OCI-M2 (cell line): ENCODE measurements around the gene NR3C2.

Experiments
- DNase-seq: peaks from one replicate; lab custom pipeline; 2025; ENCODE audit not compliant: unreplicated experiment; lab: John Stamatoyannopoulos, UW

Gene NR3C2

DNA sequence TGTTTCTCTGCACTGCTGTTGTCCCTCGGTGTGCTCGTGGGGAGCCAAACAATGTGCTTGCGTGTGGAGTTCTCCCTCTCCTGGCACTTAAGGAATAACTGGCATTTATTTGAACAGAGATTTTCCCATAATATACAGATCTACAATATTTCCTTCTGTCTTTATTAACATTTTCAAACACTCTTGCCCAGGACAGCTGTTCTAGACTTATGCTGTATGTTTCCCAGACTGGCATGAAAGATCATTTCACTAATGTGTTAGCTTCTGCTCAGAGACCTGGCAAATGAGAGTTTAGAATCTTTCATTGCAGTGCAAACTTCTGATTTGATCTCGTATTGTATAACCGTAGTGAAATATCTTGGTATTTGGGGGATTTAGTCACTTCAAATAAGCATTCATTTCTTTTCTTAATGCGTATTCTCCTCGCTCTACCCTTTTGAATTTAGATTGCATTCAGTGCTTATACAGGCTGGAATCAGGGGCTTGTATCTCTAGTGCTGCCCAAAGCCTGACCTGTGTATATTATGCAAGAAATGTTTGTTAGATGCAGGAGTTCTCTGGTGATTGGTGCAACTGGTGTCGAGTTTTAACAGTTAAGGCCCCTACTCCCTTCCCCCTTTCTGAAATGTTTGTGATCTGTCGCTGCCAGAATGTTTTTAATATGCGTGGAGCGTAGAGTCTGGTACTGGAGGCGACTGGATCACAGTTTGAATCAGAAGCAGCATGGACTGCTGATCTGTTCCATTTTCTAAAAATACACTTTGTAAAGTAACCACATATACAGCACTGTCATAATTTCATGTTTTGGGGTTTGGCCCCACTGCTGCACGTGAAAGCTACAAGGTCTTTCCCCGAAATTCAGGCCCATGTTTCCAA, 384.0 kb downstream of the NR3C2 start:
- no peak for DNase-seq

GRCh38 chr4:148057516-148057915, 384.7 kb downstream of the NR3C2 start:
- DNase-seq, result no peak

GRCh38 chr4:148056879-148057278, 385.3 kb downstream of the NR3C2 start:
- DNase-seq, result no peak

GRCh38 chr4:148055844-148056243, 386.4 kb downstream of the NR3C2 start:
- DNase-seq, result no peak

GRCh38 chr4:148054275-148054674, 387.9 kb downstream of the NR3C2 start:
- DNase-seq, result no peak

GRCh38 chr4:148053298-148054003, 388.8 kb downstream of the NR3C2 start:
- no peak for DNase-seq

DNA sequence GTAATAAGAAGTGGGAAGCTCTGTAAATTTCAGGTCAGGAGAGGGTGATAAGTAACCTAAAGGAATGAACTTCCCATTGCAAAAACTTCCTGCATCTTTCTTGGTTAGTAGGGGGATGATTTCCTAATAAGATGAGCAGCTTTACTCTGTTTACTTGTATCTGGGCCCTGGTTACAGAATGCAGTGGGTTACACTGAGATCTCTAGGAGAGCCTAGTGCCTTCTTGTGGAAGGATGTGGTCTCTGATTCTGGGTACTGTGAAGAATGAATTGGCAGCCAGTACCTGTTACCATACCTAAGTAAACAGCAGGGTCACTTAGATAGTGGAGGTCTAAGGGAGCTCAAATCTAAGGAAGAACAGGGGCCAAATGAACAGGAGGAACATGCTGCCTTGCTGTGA, 389.8 kb downstream of the NR3C2 start:
- DNase-seq, result no peak

DNA sequence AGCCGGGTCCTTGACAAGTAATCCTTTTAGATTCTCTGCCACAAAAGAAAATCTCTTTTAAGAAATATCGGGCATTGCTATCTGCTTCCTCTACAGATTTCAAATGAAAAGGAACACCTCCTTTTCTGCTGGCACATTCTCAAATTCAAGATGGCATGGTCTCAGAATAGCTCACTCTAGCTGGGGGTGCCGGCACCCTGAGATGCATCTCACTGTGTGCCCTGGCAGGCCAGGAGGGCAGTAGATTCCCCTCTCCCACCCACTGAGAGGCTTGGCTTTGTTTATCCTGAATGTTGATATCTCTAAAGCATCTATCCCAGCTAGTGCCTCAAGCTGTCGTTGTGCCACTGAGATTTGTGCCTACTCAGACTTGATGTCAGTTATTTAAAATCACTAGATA, 390.8 kb downstream of the NR3C2 start:
- no peak for DNase-seq

DNA sequence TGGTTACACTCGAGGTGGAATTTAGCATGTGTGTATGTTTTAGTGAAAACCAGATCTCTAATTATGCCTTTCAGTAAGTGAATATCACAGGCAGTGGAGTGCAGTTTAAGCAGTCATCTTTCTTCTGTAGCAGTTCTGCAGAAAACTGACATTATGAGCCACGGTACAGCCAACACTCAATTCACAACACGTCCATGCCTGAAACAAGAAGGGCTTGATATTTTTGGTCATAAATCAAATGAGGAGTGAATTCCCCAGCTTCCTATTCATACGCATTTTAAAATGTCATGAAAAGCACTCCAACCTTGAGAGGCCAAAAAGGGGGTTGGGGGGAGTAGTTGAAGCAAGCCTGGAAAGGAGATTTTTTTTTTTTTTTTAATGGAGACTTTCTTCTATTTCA, 393.6 kb downstream of the NR3C2 start:
- no peak for DNase-seq

DNA sequence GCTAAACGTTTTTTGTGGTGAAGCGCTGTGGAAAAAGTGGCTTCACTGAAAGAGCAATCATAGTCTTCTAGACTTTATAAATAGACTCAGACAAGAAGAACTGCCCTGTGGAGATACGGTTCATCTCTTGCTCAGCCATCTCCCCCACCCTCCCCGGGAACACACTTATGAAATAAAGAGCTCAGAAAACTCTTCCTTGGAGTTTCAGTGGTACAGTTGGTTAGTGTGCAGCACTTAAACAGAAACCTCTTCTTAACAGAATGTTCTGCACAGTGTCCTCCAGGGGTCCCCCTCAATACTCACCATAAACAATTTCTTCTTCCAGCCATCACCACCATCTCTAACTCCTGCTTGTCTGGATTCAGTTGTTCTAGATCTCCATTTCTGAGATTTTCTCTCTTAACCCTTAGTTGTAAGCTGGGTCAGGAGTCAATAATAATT, 397.3 kb downstream of the NR3C2 start:
- DNase-seq, result no peak

DNA sequence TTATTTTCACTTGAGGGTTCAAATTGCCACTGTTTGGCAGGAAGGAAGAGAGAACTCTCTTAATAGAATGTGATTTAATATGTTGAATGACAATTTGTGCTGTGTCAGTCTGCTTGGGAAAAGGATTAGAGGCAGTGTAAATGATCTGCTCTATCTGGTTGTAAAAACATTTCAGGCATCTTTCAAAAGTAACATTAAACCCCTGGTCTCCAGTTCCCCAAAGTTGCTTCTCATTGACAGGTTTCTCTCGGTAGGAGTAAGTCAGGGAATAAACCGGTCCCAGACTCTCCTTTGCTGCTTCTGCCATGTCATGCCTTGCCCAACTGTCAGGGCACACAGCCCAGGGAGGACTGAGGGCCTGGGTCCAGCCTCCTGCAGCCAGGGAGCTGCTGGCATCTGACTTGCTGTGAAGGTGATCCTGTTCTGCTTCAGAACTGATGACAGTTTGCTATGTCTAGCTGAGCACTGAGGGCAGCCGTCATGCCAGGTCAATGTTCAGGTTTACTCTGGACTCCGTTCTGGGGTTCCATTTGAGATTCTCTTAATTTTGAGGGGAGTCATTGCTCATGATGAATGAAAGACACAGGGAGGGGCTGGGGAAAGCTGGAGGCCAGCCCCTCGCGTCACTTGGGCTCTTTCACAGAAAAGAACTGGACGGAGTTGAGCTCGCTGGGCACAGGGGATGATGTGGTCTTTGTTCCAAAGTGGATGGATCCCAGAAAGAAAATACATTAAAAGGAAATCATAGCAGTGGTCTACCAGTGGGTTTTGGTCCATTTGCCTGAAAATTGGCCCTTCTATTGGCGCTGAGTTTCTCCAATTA, 397.9 kb downstream of the NR3C2 start:
- DNase-seq, result no peak

DNA sequence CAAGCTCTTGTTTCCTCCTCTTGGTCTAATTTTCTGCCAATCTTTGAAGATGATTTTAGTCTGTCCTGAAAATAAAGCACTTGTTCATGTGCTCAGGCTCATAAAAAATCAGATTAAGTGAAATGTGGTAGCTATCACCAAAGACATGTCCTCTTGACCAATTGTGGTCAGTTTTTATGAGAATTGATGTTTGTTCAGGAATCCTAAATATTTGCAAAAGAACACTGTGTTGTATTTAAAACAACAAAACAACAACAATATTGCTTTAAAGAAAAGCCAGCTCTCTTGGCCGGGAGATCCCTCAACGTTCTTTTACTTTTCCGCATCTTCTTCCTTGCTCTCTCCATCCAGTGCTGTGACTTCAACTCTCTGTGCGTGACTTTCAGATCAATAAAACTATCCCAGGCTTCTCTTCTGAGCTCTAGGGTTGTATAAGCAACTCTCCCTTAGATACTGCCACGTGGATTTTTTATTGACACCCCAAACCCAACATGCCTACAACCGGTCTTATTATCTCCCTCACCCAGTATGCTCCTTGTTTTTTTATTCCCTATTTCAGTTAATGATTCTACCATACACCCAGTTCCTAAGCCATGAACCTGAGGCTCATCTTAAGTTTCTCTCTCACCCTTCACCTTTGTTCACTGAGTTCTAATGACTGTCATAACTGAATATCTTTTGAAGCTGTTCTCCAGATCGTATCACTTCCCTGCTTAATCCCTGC, 400.4 kb downstream of the NR3C2 start:
- no peak for DNase-seq

DNA sequence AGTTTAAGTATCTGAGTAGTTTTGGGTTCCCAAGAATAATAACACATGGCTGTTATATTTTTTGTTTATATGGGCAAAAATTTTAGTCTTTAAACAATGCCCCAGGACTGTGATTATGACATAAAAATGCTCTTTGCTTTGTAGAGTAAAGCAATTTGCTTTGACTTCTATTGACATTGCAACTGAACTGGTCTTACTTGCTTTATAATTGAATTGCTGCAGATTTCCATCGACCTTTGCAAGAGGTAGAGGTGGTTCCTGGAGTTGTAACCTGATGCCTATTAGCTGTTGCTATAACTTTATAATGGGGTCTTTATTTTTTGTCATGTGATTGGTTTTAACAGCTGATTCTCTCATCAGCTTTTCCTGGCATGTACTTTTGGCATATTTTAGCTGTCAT, 407.4 kb downstream of the NR3C2 start:
- no peak for DNase-seq

DNA sequence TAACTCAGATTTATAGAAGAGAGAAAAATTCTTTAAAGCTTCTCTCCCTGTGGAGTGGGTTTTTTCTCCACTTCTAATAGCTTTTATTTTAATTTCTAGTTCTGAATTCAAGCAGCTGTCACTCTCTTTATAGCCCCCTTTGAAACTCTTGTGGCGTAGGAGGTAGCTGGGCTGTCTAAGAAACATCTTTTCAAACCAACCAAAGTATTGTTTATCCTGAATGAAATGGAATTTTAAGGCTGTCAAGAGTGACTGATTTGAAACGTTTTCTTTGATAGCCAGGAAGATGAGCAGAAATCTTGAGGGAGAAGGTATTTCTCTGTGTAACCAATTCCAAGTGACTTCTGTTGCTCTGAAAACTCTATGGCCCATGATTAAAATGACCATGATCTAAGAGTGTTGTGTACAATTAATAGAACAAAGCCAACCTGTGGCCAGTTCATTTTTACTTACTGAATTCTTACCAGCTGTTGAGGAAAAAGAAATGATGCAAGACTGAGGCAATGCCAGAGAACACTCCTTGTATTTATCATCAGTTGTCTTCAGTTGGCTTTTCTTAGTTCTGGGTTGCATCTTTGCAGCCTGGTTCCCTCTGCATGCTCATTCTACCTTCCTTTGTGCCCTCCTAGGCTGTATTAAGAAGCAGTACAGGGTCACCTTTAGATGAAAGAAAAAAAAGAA, 411.9 kb downstream of the NR3C2 start:
- no peak for DNase-seq

GRCh38 chr4:148029781-148030180, 412.4 kb downstream of the NR3C2 start:
- DNase-seq, result no peak
